ENCODE measurements around the gene STAT6.

GRCh38 chr12:57079821-57080220 is 31.3 kb downstream of the STAT6 start:
- TF ChIP-seq EZH2 (IDR thresholded peaks at IDR 0.05; ENCODE audit: insufficient read depth, low read length) (no peak), CTCF (IDR thresholded peaks at IDR 0.05; ENCODE audit: insufficient read depth, low read depth, low read length) (no peak)

Data from astrocyte (in vitro differentiated cells and primary cell).